Measurements from ENCODE around the gene SERINC5.

GRCh38 chr5:80117446-80117845 is 138.4 kb downstream of the SERINC5 start:
- TF ChIP-seq POLR2AphosphoS5 (IDR thresholded peaks at IDR 0.05; ENCODE audit: borderline replicate concordance, low read depth, low read length) (no peak), EZH2 (IDR thresholded peaks at IDR 0.05) (no peak)
